HCT116 (cell line): ENCODE data around the gene PDE1A.

Experiments used
- CEBPB ChIP-seq: IDR thresholded peaks from 2 replicates; pipeline ENCODE4 v1.6.1; 2012; ENCODE audit warnings: low read depth
- EZH2phosphoT487 ChIP-seq: fragments of 200-600 bp; IDR thresholded peaks from 2 replicates; pipeline ENCODE4 v1.6.1; 2018; ENCODE audit warnings: antibody characterized with exemption, borderline replicate concordance
- POLR2A ChIP-seq: IDR thresholded peaks from 2 replicates; pipeline ENCODE4 v1.7.0; 2011; ENCODE audit warnings: borderline replicate concordance; ENCODE audit not compliant: insufficient read depth, insufficient read length; ENCODE audit errors: extremely low read depth
- RAD21 ChIP-seq: IDR thresholded peaks from 2 replicates; pipeline ENCODE4 v1.6.1; 2012; ENCODE audit warnings: low read depth, mild to moderate bottlenecking
- YY1 ChIP-seq: IDR thresholded peaks from 2 replicates; pipeline ENCODE4 v1.6.1; 2011; ENCODE audit warnings: low read length, low read depth, moderate library complexity, mild to moderate bottlenecking; ENCODE audit not compliant: insufficient replicate concordance; ENCODE audit errors: extremely low read depth
- ZFX ChIP-seq: fragments of 450-650 bp; IDR thresholded peaks from 2 replicates; pipeline ENCODE4 v1.6.1; 2017
- TF ChIP-seq, protein P1 (sequence below): IDR thresholded peaks from 2 replicates; pipeline ENCODE4 v1.6.1; 2011; ENCODE audit warnings: mild to moderate bottlenecking, low read length, moderate library complexity; ENCODE audit not compliant: insufficient replicate concordance; ENCODE audit errors: extremely low read depth
- TF ChIP-seq, protein P2 (sequence below): IDR thresholded peaks from 2 replicates; pipeline ENCODE4 v1.6.1; 2012; ENCODE audit warnings: low read depth
- TF ChIP-seq, protein P3 (sequence below), 3 experiments: fragments of 200-600 bp in 1 of 3; sonication (generic) in 1 of 3; IDR thresholded peaks in 2 of 3; conservative IDR thresholded peaks in 1 of 3; 2 replicates each; pipeline ENCODE4 v1.5.1; 2012 to 2017; ENCODE audit warnings: low read depth in 2 of 3, low read length in 2 of 3, antibody characterized with exemption in 1 of 3, borderline replicate concordance in 1 of 3, control low read depth in 1 of 3, mild to moderate bottlenecking in 1 of 3, mixed read lengths in 1 of 3, mixed run types in 1 of 3, moderate library complexity in 1 of 3; ENCODE audit not compliant: insufficient read depth in 1 of 3
- TF ChIP-seq, protein P4 (sequence below): IDR thresholded peaks from 2 replicates; pipeline ENCODE4 v1.6.1; 2012

DNA sequence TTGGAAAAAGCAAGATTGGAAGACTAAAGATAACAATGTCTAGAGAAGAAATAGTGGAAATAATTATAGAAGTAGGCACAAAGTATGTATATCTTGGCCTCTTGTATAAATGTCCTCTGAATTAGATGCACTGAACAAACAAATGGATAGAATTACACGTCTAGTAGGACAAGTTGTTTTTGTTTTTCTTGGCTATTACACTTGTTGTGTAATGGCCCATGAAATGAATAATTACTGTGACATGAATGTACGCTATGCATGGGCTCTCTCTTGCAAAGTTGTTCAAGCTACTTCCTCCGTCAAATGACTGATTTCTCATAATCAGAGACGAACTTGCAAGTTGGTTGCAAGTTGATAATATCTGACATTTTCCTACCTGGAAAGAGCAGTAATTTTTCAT lies 126.2 kb downstream of the PDE1A start:
- TF ChIP-seq, protein P1, sequence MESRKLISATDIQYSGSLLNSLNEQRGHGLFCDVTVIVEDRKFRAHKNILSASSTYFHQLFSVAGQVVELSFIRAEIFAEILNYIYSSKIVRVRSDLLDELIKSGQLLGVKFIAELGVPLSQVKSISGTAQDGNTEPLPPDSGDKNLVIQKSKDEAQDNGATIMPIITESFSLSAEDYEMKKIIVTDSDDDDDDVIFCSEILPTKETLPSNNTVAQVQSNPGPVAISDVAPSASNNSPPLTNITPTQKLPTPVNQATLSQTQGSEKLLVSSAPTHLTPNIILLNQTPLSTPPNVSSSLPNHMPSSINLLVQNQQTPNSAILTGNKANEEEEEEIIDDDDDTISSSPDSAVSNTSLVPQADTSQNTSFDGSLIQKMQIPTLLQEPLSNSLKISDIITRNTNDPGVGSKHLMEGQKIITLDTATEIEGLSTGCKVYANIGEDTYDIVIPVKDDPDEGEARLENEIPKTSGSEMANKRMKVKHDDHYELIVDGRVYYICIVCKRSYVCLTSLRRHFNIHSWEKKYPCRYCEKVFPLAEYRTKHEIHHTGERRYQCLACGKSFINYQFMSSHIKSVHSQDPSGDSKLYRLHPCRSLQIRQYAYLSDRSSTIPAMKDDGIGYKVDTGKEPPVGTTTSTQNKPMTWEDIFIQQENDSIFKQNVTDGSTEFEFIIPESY = no peak
- TF ChIP-seq, protein P2, sequence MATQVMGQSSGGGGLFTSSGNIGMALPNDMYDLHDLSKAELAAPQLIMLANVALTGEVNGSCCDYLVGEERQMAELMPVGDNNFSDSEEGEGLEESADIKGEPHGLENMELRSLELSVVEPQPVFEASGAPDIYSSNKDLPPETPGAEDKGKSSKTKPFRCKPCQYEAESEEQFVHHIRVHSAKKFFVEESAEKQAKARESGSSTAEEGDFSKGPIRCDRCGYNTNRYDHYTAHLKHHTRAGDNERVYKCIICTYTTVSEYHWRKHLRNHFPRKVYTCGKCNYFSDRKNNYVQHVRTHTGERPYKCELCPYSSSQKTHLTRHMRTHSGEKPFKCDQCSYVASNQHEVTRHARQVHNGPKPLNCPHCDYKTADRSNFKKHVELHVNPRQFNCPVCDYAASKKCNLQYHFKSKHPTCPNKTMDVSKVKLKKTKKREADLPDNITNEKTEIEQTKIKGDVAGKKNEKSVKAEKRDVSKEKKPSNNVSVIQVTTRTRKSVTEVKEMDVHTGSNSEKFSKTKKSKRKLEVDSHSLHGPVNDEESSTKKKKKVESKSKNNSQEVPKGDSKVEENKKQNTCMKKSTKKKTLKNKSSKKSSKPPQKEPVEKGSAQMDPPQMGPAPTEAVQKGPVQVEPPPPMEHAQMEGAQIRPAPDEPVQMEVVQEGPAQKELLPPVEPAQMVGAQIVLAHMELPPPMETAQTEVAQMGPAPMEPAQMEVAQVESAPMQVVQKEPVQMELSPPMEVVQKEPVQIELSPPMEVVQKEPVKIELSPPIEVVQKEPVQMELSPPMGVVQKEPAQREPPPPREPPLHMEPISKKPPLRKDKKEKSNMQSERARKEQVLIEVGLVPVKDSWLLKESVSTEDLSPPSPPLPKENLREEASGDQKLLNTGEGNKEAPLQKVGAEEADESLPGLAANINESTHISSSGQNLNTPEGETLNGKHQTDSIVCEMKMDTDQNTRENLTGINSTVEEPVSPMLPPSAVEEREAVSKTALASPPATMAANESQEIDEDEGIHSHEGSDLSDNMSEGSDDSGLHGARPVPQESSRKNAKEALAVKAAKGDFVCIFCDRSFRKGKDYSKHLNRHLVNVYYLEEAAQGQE = no peak
- TF ChIP-seq CEBPB (no peak), EZH2phosphoT487 (no peak), YY1 (no peak), ZFX (no peak), POLR2A (no peak), RAD21 (no peak)
- TF ChIP-seq, protein P3, sequence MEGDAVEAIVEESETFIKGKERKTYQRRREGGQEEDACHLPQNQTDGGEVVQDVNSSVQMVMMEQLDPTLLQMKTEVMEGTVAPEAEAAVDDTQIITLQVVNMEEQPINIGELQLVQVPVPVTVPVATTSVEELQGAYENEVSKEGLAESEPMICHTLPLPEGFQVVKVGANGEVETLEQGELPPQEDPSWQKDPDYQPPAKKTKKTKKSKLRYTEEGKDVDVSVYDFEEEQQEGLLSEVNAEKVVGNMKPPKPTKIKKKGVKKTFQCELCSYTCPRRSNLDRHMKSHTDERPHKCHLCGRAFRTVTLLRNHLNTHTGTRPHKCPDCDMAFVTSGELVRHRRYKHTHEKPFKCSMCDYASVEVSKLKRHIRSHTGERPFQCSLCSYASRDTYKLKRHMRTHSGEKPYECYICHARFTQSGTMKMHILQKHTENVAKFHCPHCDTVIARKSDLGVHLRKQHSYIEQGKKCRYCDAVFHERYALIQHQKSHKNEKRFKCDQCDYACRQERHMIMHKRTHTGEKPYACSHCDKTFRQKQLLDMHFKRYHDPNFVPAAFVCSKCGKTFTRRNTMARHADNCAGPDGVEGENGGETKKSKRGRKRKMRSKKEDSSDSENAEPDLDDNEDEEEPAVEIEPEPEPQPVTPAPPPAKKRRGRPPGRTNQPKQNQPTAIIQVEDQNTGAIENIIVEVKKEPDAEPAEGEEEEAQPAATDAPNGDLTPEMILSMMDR (IDR thresholded peaks at IDR 0.05 in 2 of 3, conservative IDR thresholded peaks at IDR 0.05 in 1 of 3; ENCODE audit: borderline replicate concordance in 1 of 3, insufficient read depth in 1 of 3, low read depth in 2 of 3, low read length in 2 of 3) = no peak
- TF ChIP-seq, protein P4, sequence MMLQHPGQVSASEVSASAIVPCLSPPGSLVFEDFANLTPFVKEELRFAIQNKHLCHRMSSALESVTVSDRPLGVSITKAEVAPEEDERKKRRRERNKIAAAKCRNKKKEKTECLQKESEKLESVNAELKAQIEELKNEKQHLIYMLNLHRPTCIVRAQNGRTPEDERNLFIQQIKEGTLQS = no peak
